ENCODE data around the gene UBE3B. TPM values are rescaled to one million over a fixed set of nuclear protein-coding genes. Genes with fewer than 3 reads are reported as not detected.
"Not testable (repeated sequence)": the region's sequence is repeated elsewhere in the genome, so short reads cannot be mapped to it uniquely, and the experiment has no call there.

Gene UBE3B
- polyA plus RNA-seq, 4 donors = 24.8 to 39.3 (median 35.2) TPM

- not testable (repeated sequence) for DNase-seq (ENCODE audit: low read depth in 4 of 4, low spot score in 2 of 4)
Measured at GRCh38 chr12:109473526-109474270, 3.7 kb upstream of the UBE3B start.

- no peak for DNase-seq (ENCODE audit: low read depth in 4 of 4, low spot score in 2 of 4)
Measured at GRCh38 chr12:109475121-109475520, 2.3 kb upstream of the UBE3B start.

- no peak for DNase-seq (ENCODE audit: low read depth in 4 of 4, low spot score in 2 of 4)
Measured at GRCh38 chr12:109475993-109476806, 1.2 kb upstream of the UBE3B start.

- no peak for DNase-seq (ENCODE audit: low read depth in 4 of 4, low spot score in 2 of 4)
Measured at GRCh38 chr12:109476807-109477184, 638 bp upstream of the UBE3B start.

GRCh38 chr12:109477963-109478315, 505 bp downstream of the UBE3B start:
- DNase-seq (ENCODE audit: low read depth in 4 of 4, low spot score in 2 of 4) = no peak

- no peak for DNase-seq (ENCODE audit: low read depth in 4 of 4, low spot score in 2 of 4)
Measured at GRCh38 chr12:109479761-109480160, 2.3 kb downstream of the UBE3B start.

- DNase-seq (ENCODE audit: low read depth in 4 of 4, low spot score in 2 of 4) = no peak
Measured at GRCh38 chr12:109480356-109480755, 2.9 kb downstream of the UBE3B start.

- no peak for DNase-seq (ENCODE audit: low read depth in 4 of 4, low spot score in 2 of 4)
Measured at GRCh38 chr12:109481863-109482262, 4.4 kb downstream of the UBE3B start.

GRCh38 chr12:109482491-109482890, 5.1 kb downstream of the UBE3B start:
- no peak for DNase-seq (ENCODE audit: low read depth in 4 of 4, low spot score in 2 of 4)

GRCh38 chr12:109482894-109483293, 5.5 kb downstream of the UBE3B start:
- no peak for DNase-seq (ENCODE audit: low read depth in 4 of 4, low spot score in 2 of 4)

GRCh38 chr12:109483346-109483745, 5.9 kb downstream of the UBE3B start:
- DNase-seq (ENCODE audit: low read depth in 4 of 4, low spot score in 2 of 4) = no peak

- no peak for DNase-seq (ENCODE audit: low read depth in 4 of 4, low spot score in 2 of 4)
Measured at GRCh38 chr12:109485201-109485600, 7.8 kb downstream of the UBE3B start.

- DNase-seq (ENCODE audit: low read depth in 4 of 4, low spot score in 2 of 4) = no peak
Measured at GRCh38 chr12:109487181-109488050, 10.0 kb downstream of the UBE3B start.

- DNase-seq (ENCODE audit: low read depth in 4 of 4, low spot score in 2 of 4) = no peak
Measured at GRCh38 chr12:109488051-109488665, 10.7 kb downstream of the UBE3B start.

GRCh38 chr12:109489016-109489954, 11.9 kb downstream of the UBE3B start:
- DNase-seq (ENCODE audit: low read depth in 4 of 4, low spot score in 2 of 4) = no peak

- no peak for DNase-seq (ENCODE audit: low read depth in 4 of 4, low spot score in 2 of 4)
Measured at GRCh38 chr12:109489955-109490565, 12.6 kb downstream of the UBE3B start.

GRCh38 chr12:109491671-109492070, 14.2 kb downstream of the UBE3B start:
- DNase-seq (ENCODE audit: low read depth in 4 of 4, low spot score in 2 of 4) = no peak

GRCh38 chr12:109492371-109492770, 14.9 kb downstream of the UBE3B start:
- DNase-seq (ENCODE audit: low read depth in 4 of 4, low spot score in 2 of 4) = no peak

- DNase-seq (ENCODE audit: low read depth in 4 of 4, low spot score in 2 of 4) = no peak
Measured at GRCh38 chr12:109493090-109493489, 15.7 kb downstream of the UBE3B start.

Data from left renal cortex interstitium (tissue), 4 donors.